ENCODE results near the gene SLC51B.

DNA sequence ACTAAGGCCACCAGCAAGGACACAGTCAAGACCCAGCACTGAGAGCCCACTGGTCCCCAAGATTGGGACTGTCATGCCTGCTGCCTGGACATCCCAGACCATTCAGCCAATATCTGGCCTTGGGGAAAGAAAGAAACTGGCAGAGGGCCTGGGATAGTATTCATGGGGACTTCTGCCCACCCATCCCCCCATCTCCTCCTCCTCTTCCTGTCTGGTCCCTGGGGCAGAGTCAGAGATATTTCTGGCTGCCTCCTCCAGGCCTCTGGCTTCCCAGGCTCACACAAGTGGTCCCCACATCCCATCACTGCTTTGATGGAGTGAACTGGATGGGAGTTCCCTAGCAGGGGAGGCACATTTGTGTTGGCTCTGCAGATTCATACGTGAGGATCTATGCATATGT lies 26.8 kb downstream of the SLC51B start:
- TF ChIP-seq, protein P1, sequence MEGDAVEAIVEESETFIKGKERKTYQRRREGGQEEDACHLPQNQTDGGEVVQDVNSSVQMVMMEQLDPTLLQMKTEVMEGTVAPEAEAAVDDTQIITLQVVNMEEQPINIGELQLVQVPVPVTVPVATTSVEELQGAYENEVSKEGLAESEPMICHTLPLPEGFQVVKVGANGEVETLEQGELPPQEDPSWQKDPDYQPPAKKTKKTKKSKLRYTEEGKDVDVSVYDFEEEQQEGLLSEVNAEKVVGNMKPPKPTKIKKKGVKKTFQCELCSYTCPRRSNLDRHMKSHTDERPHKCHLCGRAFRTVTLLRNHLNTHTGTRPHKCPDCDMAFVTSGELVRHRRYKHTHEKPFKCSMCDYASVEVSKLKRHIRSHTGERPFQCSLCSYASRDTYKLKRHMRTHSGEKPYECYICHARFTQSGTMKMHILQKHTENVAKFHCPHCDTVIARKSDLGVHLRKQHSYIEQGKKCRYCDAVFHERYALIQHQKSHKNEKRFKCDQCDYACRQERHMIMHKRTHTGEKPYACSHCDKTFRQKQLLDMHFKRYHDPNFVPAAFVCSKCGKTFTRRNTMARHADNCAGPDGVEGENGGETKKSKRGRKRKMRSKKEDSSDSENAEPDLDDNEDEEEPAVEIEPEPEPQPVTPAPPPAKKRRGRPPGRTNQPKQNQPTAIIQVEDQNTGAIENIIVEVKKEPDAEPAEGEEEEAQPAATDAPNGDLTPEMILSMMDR (IDR thresholded peaks at IDR 0.05; ENCODE audit: low read depth, low read length) = no peak
- TF ChIP-seq EZH2phosphoT487 (IDR thresholded peaks at IDR 0.05; ENCODE audit: low read depth) = no peak
